NCI-H345 treated with DMSO at 0.1 percent for 48 hours (cell line): Measurements from ENCODE around the gene ANKRD52.
"Not testable (repeated sequence)": the region's sequence is repeated elsewhere in the genome, so short reads cannot be mapped to it uniquely, and the experiment has no call there.

ENCODE experiments used
- DNase-seq: peaks from one replicate; lab custom pipeline; 2025; ENCODE audit not compliant: unreplicated experiment; lab: John Stamatoyannopoulos, UW

ANKRD52 gene

DNA sequence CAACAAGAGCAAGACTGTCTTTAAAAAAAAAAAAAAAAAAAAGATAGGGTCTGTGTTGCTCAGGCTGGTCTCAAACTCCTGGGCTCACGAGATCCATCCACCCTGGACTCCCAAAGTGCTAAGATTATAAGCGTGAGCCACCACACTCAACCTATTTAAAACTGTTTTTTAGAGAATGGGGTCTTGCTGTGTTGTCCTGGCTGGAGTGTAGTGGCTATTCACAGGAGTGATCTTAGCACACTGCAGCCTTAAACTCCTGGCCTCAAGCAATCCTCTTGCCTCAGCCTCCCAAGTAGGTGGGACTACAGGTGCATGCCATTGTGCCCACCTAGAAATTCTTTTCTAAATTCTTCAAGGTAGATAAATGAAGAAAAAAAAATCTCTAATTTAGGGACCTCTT lies 16.1 kb upstream of the ANKRD52 start:
- DNase-seq: no peak

DNA sequence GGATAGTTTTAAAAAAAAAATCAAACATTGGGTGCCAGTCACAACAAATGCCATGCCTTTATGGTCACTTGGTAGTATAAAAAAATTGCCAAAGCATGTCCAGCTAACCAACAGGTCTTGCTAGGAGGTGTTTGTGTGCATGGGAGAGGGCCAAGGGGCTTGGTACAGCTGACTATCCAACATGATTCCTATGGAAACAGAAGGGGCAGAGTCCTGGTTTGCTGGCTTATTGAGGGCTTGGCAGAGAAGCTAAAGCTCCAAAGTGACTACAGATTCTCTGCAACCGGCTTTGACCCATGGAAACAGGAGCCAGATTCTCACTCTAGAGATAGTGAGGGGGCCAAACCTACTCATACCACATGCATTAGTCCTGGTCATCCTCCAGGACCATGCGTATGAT lies 14.3 kb upstream of the ANKRD52 start:
- DNase-seq: not testable (repeated sequence)

- no peak for DNase-seq
Observed at GRCh38 chr12:56271031-56271430, 12.8 kb upstream of the ANKRD52 start.

GRCh38 chr12:56267443-56268071 lies 9.4 kb upstream of the ANKRD52 start:
- no peak for DNase-seq

DNA sequence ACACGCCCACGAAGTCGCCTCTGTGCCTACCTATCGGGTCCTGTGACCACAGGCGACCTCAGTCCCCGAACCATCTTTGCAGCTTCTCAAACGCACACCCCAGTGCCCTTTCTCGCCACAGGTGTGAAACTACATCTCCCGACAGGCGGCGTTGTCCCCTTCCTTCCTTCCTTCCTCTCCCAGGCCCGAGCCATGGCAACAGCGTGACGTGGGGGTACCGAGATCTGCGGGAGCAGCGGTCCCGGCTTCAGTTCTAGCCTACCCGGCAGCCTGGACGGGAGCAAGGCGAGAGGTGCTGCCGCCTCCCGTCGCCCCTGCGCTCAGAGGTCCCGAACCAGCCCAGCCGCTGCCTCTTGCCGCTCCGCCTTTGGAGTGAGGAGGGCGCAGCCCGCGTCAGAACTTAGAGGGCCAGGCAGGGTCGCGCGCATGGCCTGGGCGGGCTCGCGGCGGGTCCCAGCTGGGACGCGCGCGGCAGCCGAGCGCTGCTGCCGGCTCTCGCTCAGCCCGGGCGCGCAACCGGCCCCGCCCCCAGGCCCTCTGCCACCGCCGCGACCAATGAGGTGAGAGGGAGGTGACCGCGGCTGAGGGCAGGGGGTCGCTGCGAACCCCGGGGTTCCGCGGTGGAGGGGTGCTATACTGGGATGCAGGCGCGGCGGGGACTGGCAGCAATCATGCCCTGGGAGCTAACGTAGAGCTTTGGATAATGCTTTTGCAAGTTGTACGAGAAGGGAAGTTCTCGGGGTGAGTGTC lies 8.7 kb upstream of the ANKRD52 start, which contains the start of gene COQ10A:
TSS of gene COQ10A (plus strand) at position 250 of the 750 bp plus-strand sequence. CDS start at position 427, 177 bp downstream.
- DNase-seq: peak; percentile 82

DNA sequence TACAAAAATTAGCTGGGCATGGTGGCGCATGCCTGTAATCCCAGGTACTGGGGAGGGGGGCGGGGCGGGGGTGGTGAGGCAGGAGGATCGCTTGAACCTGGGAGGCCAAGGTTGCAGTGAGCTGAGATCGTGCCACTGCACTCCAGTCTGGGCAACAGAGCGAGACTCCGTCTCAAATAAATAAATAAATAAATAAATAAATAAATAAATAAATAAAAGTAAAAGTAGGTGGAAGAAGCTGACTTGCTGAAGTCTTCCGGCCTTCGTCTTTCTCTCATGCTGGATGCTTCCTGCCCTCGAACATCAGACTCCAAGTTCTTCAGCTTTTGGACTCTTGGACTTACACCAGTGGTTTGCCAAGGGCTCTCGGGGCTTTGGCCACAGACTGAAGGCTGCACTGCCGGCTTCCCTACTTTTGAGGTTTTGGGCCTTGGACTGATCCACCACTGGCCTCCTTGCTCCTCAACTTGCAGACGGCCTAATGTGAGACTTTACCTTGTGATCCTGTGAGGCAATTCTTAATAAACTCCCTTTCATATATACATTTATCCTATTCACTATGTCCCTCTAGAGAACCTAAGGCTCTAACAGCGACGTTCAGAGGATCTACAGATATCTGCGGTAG lies 8.0 kb upstream of the ANKRD52 start:
- DNase-seq: not testable (repeated sequence)

DNA sequence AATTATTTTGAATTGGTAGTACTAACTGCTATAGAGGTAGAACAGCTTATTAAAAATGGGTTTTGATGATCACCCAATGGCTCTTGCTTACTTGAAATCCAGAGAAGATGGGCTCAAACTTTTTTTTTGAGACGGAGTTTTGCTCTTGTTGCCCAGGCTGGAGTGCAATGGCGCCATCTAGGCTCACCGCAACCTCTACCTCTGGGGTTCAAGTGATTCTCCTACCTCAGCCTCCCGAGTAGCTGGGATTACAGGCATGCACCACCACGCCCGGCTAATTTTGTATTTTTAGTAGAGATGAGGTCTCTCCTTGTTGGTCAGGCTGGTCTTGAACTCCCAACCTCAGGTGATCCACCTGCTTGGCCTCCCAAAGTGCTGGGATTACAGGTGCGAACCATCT lies 4.8 kb upstream of the ANKRD52 start:
- DNase-seq: not testable (repeated sequence)

- no peak for DNase-seq
Observed at GRCh38 chr12:56261503-56262232, 3.5 kb upstream of the ANKRD52 start.

DNA sequence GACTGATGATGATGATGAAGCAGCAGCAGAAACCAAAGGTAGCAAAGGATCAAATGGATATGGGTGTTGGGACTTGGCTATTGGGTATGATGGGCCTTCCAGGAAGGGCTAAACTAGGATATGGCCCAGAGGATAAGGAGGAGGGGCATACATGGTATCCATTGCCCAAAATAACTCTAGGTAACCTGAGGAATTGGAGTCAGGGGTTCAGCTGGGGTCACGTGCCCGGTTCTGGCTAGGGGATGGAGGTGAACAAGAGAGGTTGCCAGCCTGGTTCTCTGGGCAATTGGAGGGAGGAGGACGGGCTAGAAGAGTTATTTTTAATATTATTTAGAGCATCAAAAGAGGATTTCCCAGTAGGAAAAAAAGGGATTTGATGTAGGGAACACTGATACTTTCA lies 2.7 kb upstream of the ANKRD52 start:
- DNase-seq: no peak

DNA sequence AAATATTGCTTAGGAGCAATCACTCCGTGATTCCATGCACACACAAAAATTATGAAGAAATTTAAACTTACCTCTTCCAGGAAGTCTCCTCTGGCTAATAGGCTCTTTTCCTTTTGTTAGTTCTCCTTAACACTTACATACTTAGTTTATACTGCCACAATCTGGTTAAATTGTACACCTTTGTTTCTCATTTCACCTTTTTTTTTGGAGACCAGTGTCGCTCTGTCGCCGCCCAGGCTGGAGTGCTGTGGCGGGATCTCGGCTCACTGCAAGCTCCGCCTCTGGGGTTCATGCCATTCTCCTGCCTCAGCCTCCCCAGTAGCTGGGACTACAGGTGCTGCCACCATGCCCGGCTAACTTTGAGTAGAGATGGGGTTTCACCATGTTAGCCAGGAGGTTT lies 2.2 kb upstream of the ANKRD52 start:
- DNase-seq: no peak

DNA sequence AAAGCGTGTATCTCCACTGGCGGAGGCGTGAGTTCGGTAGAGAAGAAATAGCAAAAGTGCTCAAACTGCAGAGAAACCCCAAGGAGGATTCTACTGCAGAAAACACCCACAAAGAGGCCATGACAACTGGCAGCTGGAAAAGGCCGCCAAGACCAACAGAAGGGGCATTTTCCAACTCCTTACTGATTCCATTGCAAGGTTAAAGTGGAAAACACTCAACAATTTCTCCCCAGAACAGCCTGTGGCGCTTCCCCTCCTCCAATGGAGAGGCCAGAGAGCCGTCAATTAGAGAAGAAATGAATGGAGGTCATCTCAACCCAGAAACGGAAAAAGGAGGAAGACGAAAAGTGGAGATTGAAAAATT lies 618 bp upstream of the ANKRD52 start:
- no peak for DNase-seq

GRCh38 chr12:56257491-56258067 lies 605 bp downstream of the ANKRD52 start:
- DNase-seq: peak; percentile 15

GRCh38 chr12:56257071-56257470 lies 1.1 kb downstream of the ANKRD52 start:
- DNase-seq: no peak

GRCh38 chr12:56256326-56256960 lies 1.7 kb downstream of the ANKRD52 start:
- no peak for DNase-seq

- no peak for DNase-seq
Observed at GRCh38 chr12:56255671-56256070, 2.5 kb downstream of the ANKRD52 start.

DNA sequence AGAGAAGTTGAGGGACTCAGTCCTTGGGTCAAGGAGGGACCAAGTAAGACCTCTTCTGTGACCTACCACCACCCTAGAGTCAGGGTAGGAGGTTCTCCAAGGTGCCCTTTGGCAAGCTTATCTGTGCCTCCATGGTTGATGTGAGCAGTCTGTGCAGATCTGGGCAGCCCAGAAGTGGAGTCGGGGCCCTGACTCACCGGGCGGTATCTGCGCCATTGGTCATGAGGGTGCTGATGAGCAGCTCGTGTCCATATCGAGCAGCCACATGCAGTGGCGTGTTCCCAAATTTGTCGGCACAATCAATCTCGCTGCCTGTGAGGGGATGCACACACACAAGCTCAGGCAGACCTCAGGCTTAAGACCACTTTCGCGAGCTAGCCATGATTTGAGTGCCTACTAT lies 5.1 kb downstream of the ANKRD52 start:
- DNase-seq: no peak

DNA sequence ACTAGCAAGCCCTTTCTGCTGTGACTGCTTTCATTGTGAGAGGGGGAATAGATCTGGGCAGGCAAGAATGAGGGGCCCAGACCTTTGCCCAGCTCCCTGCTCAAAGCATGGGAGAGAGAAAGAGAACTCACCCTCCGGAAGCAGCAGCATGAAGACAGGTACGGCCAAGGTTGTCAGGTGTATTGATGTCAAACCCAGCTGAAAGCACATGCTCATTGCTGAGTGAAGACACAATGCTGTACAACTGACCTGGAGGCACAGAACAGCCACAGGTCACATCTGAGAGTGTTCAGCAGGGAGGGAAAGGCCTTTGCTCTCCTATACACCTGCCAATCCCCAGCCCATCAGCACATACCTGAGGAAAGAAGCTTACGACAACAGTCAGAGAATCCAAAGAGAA lies 5.5 kb downstream of the ANKRD52 start:
- no peak for DNase-seq

DNA sequence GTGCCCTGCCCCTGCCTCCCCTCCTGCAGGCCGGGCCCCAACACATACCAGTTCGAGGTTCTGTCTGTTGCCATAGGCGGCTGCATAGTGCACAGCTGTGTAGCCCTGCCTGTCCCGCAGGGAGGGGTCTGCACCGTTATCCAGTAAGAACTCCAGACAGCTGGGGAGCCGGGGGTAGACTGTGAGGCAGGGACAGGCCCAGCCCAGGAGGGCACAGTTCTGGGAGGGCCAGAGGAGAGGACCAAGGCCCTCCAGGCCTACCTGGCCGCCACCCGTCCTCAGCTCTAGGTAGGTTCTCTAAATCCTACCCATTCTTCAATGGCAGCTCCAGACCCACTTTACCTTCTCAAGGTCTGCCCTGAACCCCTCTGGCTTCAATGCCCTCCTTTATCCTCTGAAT lies 9.5 kb downstream of the ANKRD52 start:
- no peak for DNase-seq

DNA sequence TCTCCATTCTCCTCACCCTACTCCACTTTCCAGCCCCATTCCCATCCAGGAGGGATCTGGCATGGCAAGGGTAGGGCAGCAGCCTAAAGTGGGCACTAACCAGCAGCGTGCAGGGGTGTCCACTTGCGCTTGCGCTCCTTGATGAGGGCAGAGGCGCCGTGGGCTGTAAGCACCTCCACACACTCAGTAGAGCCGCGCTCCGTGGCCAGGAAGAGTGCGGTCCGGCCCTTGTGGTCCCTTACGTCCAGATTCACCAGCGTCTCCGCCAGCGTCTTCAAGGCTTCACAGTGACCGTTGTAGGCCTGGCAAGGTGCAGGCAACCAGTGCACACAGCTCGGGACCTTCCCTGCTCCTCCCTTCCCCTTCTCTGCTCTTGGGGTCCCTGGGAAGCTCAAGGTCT lies 10.3 kb downstream of the ANKRD52 start:
- DNase-seq: no peak

DNA sequence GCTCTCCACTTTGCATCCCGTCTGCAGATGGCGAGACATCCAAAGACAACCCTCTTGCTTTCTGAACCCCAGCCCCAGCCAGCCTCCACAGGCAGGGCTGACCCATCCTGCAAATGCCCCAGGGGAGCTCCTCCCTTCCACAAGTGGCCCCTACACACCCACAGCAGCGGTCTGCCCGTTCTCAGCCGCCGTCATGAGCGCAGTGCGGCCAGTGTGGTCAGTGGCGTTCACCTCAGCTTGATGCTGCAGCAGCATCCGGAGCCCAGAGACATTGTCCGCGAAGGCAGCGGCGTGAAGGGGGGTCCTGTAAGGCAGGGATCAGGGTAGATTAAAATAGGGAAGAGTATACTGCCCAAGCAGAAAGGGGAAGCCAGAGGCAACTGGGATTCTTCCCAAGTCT lies 13.7 kb downstream of the ANKRD52 start:
- no peak for DNase-seq

- no peak for DNase-seq
Observed at GRCh38 chr12:56243731-56244181, 14.4 kb downstream of the ANKRD52 start.
